RKO (cell line): ENCODE data around the gene NHSL1.

ENCODE experiments used
- DNase-seq: peaks from one replicate; pipeline ENCODE4 v3.0.0-alpha.2; 2016; ENCODE audit warnings: low spot score

NHSL1 gene

DNA sequence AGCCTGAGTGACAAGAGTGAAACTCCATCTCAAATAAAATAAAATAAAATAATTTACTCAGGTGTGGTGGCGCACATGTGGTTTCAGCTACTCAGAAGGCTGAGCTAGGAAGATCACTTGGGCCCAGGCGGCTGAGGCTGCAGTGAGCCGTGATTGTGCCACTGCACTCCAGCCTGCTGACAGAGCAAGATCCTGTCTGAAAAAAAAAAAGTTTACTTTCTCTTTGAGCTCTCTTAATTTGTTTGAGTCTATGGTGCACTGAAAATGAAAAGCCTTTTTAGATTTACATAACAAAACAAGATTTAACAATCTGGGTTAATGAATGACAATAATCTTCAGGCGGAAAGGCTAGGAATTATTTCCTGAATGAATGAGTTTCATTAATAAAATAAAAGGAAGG, 23.3 kb upstream of the NHSL1 start:
- DNase-seq, result no peak

DNA sequence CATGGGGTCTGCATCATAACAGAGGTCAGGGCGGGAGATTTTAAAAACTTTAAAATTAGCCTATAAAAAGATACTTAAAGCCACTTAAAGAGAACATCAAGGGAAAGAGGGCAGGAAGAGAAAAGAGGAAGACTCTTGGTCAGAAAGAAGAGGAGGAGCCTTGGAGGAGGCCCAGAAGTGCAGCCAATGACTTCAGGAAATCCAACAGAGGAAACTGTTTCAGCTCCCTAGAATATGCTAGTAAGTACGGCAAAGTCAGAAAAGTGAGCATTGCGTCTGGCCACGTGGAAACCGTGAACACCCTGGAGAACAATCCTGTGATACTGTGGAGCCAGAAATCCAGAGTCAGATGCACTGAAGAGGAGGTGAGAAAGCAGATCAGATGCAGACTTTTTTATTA, 22.5 kb upstream of the NHSL1 start:
- no peak for DNase-seq

DNA sequence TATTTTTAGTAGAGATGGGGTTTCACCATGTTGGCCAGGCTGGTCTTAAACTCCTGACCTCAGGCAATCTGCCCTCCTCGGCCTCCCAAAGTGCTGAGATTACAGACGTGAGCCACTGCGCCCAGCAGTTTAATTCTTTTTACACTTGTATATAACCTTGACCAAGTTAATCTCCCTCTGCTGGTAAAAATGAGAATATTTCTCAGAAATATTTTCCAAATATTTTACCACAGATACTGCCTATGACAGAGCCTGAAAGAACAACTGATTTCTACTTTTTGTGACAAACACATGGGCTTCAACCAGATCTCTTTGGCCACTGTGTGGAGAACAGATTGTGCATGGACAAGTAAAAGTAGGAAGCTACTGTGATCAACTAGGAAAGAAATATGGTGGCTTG, 21.2 kb upstream of the NHSL1 start:
- peak; percentile 49 for DNase-seq

DNA sequence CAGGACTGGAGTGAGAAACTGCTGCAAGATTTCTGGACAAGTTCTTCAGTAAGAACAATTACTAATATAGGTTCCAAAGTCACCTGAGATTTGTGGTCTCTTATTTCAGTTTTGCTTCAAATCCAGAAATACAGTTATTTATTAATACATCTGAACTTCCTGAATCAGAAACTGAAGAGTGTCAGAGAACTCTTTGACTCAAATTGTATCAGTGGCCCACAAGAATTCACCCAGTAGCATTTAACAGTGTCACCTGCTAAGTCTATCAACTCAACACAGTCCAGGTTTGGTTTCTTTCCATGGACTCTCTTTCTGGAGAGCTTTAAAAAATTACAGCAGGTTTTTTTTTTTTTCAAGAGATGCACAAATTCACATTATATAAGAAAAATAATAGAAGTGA, 18.8 kb upstream of the NHSL1 start:
- DNase-seq, result no peak

DNA sequence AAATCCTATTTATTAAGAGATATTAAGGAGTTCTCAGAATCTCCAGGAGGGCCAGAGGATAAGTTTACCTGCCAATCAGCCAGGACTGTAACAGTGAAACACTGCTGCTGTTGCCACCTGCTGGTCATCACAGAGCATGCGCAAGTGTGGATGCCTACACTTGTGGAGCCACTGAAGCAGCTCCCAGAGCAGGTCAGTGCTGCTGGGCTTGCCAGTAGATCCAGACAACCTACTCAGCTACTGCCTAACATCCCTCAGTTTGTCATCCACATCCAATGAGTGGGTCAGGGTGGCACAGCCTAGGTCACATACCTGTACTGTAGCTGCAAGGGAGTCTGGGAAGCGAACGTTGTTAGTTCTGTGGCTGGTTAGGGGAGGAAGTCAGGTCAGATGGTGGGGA, 18.3 kb upstream of the NHSL1 start:
- peak; percentile 41 for DNase-seq

DNA sequence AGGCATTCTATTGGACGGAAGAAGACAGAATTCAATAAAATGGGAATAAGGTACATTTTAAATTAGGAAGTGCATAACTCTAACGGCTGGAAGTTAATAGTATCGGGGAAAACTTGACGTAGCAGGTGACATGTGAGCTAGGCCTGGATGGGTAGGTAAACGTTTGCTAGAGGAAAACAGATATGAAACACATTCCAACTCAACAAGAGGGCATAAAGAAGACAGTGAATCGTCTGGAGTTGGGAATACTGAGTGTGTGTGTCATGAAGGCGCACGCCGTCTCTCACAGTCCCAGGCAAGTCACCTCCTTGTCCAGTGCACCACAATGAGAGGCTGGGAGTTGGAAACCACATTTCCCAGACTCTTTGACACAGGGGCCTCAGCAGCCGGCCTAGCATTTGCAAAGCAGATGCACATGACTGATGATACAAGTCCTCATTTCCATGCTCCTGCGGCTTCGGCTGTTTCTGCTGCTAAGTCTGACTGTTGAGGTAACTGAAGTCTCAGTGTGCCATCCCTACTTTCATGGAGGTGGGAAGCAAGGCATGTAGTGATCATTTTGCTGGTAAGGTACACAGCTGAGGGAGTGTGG, 16.5 kb upstream of the NHSL1 start:
- no peak for DNase-seq

DNA sequence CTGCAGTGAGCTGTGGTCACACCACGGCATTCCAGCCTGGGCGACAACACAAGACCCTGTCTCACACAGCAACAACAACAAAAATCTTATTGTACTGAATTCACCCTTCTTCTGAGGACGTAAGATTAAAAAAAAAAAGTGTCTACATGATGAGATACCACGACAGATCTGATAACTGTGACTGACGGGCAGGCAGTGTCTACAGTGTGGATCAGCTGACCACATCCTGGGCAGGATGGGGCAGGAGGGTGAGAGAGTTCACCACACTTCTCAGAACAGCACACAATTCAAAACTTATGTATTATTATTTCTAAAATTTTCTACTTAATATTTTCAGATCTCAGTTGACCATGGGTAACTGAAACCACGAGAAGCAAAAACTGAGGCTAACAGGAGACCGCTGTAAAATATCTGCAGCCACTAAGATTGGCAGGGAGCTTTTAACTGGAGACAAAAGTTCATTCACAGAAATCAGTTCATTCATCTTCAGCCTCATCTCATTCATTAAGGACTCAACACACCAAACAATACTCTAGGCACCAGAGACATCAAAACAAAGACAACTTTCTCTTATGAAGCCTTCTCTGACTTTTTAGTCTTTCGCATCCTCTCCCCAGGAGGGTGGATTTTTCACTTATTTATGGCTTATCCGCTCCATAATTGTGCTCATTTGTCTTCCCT, 15.7 kb upstream of the NHSL1 start:
- DNase-seq, result no peak

DNA sequence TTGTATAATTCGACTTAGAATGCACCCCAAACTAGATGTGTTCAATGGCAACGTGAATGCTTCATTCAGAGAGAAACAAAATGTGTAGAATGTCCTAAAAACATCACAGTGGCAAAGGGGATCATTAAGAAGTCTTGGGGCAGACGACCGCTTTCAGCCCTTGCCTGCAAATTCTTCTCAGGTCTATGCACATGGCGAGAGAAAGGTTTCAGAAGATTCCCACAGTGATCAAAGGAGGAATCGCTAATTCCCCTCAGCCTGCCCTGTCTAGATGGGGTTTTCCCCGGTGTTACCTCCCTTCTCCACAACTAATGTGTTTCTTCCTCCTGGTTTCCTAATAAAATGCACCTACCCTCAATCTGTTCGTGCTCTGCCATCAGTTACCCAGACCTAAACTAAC, 13.3 kb upstream of the NHSL1 start:
- no peak for DNase-seq

DNA sequence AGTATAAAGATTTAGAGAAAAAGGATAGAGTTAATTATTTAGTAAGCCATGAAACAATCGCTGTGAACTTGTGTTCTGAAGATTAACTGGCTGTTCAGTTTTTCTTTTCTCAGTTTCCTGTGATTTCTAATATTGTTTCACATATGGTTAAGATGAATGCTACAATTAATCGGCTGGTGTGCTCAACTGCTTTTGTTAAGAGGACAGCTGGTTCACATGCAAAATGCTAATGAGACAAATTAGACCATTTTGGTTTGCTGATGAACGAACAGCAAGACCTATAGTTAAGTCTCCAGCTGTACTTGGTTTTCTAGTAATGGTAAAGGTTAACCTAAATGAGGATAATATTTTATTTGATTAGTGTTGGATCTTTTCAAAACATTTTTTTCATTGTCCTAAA, 10.8 kb upstream of the NHSL1 start:
- no peak for DNase-seq

DNA sequence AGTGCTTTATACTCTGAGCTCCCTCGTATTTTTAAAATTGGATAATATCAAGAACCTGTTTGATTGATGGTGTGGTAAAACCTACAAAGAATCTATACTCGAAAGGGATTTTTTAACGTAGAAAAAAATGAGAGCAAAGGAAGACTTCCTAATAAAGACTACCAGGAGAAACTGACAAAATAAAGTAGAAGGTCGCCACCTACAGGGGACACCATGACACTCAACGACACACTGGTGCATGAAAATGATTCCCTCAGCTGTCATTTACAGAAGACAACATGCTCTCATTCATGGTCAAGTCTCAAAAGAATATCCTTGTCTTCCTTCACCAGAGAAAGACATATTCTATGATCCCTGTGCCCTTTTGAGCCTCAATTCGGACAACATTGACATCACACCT, 10.1 kb upstream of the NHSL1 start:
- DNase-seq, result peak; percentile 3

DNA sequence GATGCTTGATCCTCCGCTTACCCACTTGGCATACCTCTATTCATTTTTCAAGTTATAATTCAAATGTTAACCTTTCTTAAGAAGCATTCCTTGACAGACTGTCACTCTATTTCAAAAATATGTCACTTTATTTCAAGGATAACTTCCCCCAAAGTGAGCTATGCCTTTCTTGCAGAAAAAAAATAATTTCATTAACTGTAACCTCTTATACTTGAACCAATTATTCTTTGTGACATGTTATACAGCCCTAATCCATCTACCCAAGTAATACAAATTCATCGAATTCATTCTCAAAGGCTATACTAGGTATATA, 9.3 kb upstream of the NHSL1 start:
- no peak for DNase-seq

DNA sequence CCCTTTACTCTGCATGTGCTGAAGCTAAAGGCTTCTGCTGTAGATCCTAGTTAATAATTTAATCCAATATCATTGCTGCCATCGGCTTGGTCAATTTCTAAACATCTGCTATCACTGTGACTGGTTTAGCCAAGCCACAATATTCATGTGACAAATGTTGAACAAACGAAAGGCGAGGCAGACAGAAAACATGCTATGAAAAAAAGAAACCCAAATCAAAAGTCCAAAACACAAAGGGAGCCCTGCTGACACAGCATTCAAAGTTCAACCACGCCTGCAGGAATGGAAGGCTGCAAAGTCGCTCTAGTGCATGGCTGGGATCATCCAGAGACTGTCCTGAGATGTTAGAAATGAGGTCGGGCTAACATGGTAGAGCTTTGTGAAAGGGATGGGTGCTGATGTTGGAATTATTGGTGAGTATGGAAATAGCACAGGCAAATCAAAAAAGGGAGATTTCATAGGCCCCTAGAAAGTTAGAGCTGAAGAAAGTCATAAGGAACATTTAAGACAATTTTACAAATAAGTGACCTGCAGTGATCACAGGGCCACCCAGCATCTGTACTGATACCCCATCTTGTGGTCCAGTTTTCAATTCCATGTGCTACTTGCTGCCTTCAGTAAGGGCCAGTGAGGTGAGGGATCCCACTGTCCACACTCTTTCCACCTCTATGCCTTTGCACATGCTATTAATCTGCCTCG, 8.8 kb upstream of the NHSL1 start:
- no peak for DNase-seq

DNA sequence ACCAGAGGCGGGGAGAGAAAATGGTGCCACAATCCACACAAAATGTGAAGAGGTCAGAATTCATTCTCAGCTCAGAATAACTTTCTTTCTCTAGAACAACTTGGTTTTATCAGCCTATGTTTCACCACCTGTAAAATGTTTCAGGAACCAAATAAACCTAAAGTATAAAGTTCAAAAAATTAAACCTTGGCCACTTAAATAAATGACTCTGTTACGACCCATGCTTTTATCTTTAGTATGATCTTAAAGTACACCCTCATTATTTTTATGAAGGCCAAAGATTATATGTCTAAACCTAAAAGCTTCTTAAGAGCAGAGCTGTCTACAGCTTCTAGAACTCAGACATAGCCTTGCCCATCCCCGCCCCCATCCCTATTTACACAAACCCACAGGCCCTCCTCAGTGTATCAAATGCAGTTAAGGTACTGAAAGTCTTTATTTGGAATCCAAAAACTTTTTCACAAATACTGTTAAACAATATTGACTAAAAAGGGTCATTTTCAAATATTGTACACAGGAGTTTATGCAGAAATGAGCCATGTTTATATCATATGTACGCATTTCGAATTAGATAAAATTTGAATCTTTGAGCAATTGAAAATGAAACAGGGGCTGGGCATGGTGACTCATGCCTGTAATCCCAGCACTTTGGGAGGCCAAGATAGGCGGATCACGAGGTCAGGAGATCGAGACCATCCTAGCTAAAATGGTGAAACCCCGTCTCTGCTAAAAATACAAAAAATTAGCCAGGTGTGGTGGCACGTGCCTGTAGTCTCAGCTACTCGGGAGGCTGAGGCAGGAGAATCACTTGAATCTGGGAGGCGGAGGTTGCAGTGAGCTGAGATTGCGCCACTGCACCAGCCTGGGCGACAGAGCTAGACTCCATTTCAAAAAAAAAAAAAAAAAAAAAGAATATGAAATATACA, 5.7 kb upstream of the NHSL1 start:
- DNase-seq, result no peak

DNA sequence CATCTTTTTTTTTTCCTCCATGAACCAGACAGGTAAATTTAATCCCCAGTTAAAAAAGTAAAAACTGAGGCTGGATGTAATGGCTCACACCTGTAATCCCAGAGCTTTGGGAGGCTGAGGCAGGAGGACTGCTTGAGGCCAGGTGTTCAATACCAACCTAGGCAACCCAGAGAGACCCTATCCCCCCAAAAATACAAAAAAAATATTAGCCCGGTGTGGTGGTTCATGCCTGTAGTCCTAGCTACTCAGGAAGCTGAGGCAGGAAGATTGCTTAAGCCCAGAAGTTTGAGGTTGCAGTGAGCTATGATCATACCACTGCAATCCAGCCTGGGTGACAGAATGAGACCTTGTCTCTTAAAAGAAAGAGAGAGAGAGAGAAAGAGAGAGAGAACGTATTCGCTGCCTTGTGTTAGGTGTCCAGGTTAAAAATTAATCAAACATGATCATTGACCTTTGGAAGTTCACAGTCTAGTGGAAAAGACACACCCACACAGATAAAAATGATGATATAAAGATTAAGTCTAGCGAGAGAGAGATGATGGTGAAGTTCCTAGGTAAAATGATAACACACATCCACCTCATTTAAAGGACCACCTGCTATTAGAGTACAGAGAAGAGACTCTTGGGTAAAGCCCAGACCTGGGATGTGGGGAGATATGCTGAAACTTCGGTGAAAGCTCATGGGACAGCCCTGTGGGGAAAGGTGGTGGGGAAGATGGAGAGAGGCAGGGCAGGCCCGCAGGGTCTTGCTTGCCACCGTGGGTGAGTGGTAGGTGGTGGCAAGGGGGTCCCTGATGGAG, 4.8 kb upstream of the NHSL1 start:
- DNase-seq, result no peak

DNA sequence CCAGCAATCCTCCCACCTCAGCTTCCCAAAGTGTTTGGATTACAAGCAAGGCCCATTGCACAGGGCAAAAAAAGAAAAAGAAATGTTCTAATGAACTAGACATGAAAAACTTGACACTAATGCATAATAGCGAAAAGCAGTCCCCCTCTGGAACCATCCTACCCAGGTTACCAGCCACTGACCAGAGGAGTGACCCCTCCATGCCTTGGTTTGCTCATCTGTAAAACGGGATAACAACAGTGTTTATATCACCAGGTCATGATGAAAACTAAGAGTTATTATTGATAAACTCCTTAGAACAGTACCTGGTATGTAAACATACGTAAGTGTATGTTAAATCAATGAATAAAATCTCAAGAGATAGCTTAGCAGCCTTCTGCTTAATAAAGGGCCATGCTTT, 3.3 kb upstream of the NHSL1 start:
- no peak for DNase-seq

DNA sequence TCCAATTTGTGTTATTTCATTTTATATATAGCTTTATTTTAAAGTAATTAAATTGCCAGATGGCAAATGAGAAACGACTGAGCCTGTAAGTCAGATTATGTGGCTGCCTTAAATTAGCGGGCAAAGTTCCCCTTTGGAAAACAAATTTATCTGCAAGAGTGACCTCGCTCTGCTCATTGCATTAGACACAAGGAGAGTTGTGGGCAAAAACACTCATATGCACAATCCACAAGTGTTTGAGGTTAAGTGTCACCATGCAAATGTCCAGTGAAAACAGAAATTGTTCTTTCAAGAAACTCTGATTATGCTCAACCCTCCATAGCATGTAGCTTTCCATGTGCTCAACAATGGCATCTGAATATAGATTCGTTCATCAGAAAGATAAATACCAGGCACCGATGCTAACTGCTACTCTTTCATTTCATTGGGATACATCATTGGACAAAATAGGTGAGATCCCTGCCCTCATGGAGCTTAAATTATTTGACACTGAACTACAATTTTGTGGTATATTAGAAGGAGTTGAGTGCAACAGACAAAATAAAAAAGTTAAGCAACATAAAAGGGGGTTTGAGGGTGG, 1.7 kb upstream of the NHSL1 start:
- DNase-seq, result no peak

DNA sequence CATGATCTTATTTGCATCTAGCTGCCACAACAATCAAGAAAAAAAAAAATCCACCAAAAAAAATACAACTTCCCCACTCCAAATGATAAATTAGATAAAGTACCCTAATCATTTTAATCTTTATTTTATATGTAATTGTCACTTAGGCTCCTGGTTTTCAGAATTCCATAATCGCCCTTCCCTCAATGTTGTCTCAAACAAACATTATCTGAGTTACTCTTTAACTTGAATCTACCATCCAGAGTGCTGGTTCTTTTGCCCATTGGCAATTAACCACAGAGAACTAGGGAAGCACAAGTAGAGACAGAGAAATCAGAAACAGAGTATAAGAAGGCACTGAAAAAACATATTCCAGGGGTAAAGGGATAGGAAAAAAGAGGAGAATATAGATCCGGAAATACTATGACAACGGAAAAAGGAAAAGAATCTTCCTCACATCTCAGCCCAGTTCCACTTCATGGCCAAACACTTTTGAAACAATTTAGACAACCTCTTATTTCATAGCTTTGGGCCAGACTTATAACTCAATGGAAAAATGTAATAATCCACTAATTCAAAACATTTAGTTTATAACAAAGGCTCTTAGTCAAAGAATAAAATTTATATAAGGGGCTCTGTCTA, 861 bp upstream of the NHSL1 start:
- no peak for DNase-seq

DNA sequence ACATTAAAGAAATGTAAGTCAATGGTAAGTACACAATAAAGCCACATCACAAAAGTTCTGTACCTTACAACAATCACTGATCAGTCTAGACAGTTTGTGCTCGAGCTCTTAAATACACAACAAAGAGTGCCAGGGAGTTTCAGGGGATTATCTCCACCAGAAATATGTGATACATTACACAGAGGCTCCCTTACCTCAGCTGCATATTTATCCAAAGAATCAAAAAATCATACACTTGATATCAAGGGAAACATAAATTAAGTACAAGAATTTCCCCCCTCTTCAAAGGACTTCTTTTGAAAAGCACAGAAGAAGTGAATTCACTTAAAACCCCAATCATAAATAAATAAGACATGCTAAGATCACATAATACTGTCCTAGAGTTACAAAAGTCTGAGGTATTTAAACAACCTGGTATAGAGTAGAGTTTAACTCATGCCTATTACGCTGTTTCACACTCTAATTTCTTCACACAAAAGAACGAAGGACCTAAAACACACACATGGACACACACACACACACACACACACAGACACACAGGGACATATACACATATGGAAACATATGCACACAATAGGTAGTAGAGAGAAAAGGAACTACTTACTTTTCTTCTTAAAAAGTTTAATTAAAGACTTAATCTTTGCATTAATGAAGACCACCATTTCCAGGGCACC, 528 bp downstream of the NHSL1 start:
- DNase-seq, result no peak

DNA sequence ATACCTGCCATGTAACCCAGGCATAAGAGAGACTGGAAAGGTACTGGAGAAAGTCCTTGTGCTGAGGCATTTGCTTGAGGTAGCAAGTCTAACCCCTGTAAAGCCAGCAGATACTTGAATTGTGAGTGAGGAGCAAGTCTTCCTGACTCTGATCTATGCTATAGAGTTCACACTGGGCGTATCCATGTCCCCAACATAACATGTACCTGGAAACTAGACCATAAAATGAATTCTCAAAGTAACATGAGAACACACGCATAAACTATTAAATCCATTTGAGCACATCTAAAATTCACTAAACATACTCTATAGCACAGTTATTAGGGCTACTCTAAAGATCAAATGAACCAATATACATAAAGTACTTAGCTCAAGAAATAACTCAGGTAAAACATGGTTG, 2.0 kb downstream of the NHSL1 start:
- DNase-seq, result no peak

DNA sequence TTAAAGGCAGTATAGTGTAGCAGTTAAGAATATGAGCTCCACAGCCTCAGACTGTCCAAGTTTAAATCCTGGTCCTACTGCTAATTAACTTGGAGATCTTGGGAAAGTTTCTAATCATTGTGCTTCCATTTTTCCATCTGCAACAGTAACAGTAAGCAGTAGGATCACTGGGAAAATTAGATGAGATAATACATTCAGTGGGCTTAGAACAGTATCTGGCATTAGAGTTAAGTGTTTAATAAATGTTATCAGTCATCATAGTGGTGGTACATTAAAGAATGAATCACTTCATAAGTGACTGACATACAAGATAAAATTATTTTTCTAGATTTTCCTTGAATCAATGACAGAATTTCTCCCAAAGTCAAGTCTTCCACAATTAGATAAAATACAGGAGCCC, 5.0 kb downstream of the NHSL1 start:
- no peak for DNase-seq

DNA sequence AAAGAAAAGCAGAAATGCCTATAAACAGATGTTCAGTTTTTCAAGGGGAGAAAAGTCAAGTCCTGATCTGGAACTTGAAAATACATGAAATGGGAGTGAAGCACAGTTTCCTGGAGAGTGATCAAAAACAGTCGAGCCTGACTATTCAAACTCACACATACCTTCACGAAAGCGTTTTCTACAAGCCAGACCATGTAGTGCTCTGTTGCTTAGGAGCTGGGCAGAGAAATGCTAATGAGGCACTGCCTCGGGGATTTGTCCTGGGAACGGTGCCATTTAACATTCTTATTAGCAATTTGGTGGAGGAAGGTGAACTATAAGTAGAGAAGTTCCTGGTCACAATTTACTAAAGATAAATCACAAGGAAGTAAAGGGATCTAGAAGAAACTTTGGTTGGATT, 5.9 kb downstream of the NHSL1 start:
- DNase-seq, result no peak
